HepG2 (cell line): Measurements from ENCODE around the gene GDI1. TPM values are rescaled to one million over a fixed set of nuclear protein-coding genes. Genes with fewer than 3 reads are reported as not detected.

ENCODE experiments used
- ATAC-seq: fragments of 200-7000 bp; cut with Tn5 transposase; 3 replicates; pipeline ENCODE4 v1.9.1; 2020; ENCODE audit warnings: mild to moderate bottlenecking, moderate library complexity
- BruUV-seq: library from RNA; stranded (reverse); fragments of 400-500 nt; replicated peaks from 2 replicates; lab custom pipeline; 2021; lab: Mats Ljungman, UMichigan
- CTCF ChIA-PET: fragments of 300-600 bp; formaldehyde crosslinking; extraction: SDS; loops from one replicate; lab custom pipeline; 2021; ENCODE audit warnings: low total read pairs, inconsistent platforms, low intra/inter-chr PET ratio; lab: Yijun Ruan, JAX
- POLR2A ChIA-PET: fragments of 350-600 bp; sonication (Branson Sonifier 250); formaldehyde crosslinking; loops from one replicate; lab custom pipeline; 2020; ENCODE audit warnings: antibody characterized with exemption, inconsistent platforms; lab: Yijun Ruan, JAX
- DNase-seq: peaks from one replicate; pipeline ENCODE4 v3.0.0-alpha.2; 2015; ENCODE audit warnings: low spot score
- FAIRE-seq: peaks from 3 replicates; lab custom pipeline; 2011; peaks lifted over from hg19 to GRCh38; lab: Jason Lieb, UNC
- H2AFZ ChIP-seq: one replicate; pipeline ENCODE4 v1.6.1; 2011; ENCODE audit warnings: low read length, inconsistent platforms
- H3K27ac ChIP-seq: fragments of 300-600 bp; 3 replicates; pipeline ENCODE4 v1.8.0; 2011; ENCODE audit warnings: mixed run types, mild to moderate bottlenecking, mixed read lengths, low read length, inconsistent platforms; ENCODE audit not compliant: insufficient read depth; ENCODE audit errors: extremely low read length
- H3K27me3 ChIP-seq, 2 experiments: fragments of 200-600 bp in 1 of 2; 2 replicates in 1 of 2; 3 replicates in 1 of 2; pipeline versions ENCODE4 v1.6.0 to v1.8.0; 2011; ENCODE audit warnings: low read length in 2 of 2, mild to moderate bottlenecking in 2 of 2, moderate library complexity in 2 of 2, inconsistent platforms in 1 of 2; ENCODE audit not compliant: insufficient read depth in 2 of 2, control insufficient read depth in 1 of 2
- H3K36me3 ChIP-seq, 2 experiments: fragments of 200-600 bp in 1 of 2; replicated peaks in 1 of 2; 2 replicates in 1 of 2; 3 replicates in 1 of 2; pipeline versions ENCODE4 v1.5.1 to v1.8.0; 2011; ENCODE audit warnings: low read length in 2 of 2, inconsistent platforms in 1 of 2; ENCODE audit not compliant: insufficient read depth in 2 of 2, control insufficient read depth in 1 of 2
- H3K4me1 ChIP-seq: 2 replicates; pipeline ENCODE4 v1.5.1; 2012; ENCODE audit warnings: low read length, inconsistent platforms; ENCODE audit not compliant: insufficient read depth
- H3K4me2 ChIP-seq: 2 replicates; pipeline ENCODE4 v1.6.0; 2011; ENCODE audit warnings: low read depth, low read length, inconsistent platforms
- H3K4me3 ChIP-seq, 3 experiments: fragments of 200-600 bp in 1 of 3; sonication (generic), shearing (Covaris generic) in 1 of 3; replicated peaks in 1 of 3; 2 replicates each; pipeline ENCODE4 v1.5.1; 2011 to 2016; ENCODE audit warnings: low read length in 3 of 3, inconsistent platforms in 2 of 3, low read depth in 2 of 3, mild to moderate bottlenecking in 2 of 3, control low read depth in 1 of 3, mixed read lengths in 1 of 3; ENCODE audit not compliant: insufficient read depth in 1 of 3
- H3K79me2 ChIP-seq: one replicate; pipeline ENCODE4 v1.6.1; 2011; ENCODE audit warnings: low read length, inconsistent platforms; ENCODE audit not compliant: insufficient read depth
- H3K9ac ChIP-seq: 2 replicates; pipeline ENCODE4 v1.6.0; 2011; ENCODE audit warnings: mild to moderate bottlenecking, low read depth, low read length, inconsistent platforms; ENCODE audit not compliant: insufficient read depth
- H3K9me3 ChIP-seq: 2 replicates; pipeline ENCODE4 v1.5.1; 2012; ENCODE audit warnings: mild to moderate bottlenecking, low read length
- H4K20me1 ChIP-seq: 2 replicates; pipeline ENCODE4 v1.6.0; 2011; ENCODE audit warnings: inconsistent platforms, mild to moderate bottlenecking, low read length, moderate library complexity; ENCODE audit not compliant: insufficient read depth
- AHR ChIP-seq: IDR thresholded peaks from 2 replicates; pipeline ENCODE4 v1.6.1; 2018; ENCODE audit warnings: missing genetic modification reagents, missing compliant biosample characterization
- AKAP8 ChIP-seq: sonication (generic); formaldehyde crosslinking; IDR thresholded peaks from 2 replicates; pipeline ENCODE4 v1.5.1; 2020; ENCODE audit warnings: mild to moderate bottlenecking, missing genetic modification reagents
- MTA3 ChIP-seq: sonication (generic); formaldehyde crosslinking; IDR thresholded peaks from 2 replicates; pipeline ENCODE4 v1.4.0; 2020; ENCODE audit warnings: missing genetic modification reagents
- PCBP1 ChIP-seq: fragments of 200-400 bp; formaldehyde crosslinking; IDR thresholded peaks from 2 replicates; pipeline ENCODE4 v1.6.1; 2017; ENCODE audit warnings: mild to moderate bottlenecking, low read depth, low read length, borderline replicate concordance
- TBL1XR1 ChIP-seq: fragments of 150-350 bp; IDR thresholded peaks from 2 replicates; pipeline ENCODE4 v1.6.1; 2014; ENCODE audit warnings: borderline replicate concordance, low read length; ENCODE audit not compliant: partially characterized antibody
- ZNF558 ChIP-seq: sonication (generic); formaldehyde crosslinking; IDR thresholded peaks from 2 replicates; pipeline ENCODE4 v1.9.0; 2022; ENCODE audit warnings: mild to moderate bottlenecking, missing genetic modification reagents, borderline replicate concordance
- ZNF629 ChIP-seq: sonication (generic); formaldehyde crosslinking; conservative IDR thresholded peaks from 2 replicates; pipeline ENCODE4 v1.5.0; 2020; ENCODE audit warnings: missing genetic modification reagents
- WGBS: methylation state at CpG from one replicate; pipeline ENCODE4 v1.1.6; 2017; ENCODE audit warnings: low lambda C conversion rate; 5-methylcytosine and 5-hydroxymethylcytosine counted together
- in situ Hi-C: cut with HindIII; loops from 2 replicates; pipeline ENCODE4 v1.10.0; 2017; ENCODE audit warnings: low pct_unique_long_range_greater_than_20kb; ENCODE audit not compliant: extremely low pct_ligation_motif_present
- intact Hi-C: fragments of 100-400 bp; cut with micrococcal nuclease; formaldehyde crosslinking; loops from one replicate; pipeline ENCODE4 v1.10.0; 2022; ENCODE audit not compliant: unreplicated experiment
- polyA plus RNA-seq, 8 experiments: library from polyadenylated mRNA; depleted of rRNA in 3 of 8; stranded (reverse) in 7 of 8; unstranded in 1 of 8; fragments of >200 nt; fragmentation: Illumina TruSeq in 4 of 8; extraction: Trizol in 4 of 8; gene quantifications; 2 replicates each; pipeline versions ENCODE4 v1.2.1 to v1.2.3, GENCODE V29; 2011 to 2016; ENCODE audit warnings: low read depth in 4 of 8, missing spikeins in 1 of 8, mixed read lengths in 1 of 8; ENCODE audit not compliant: insufficient read depth in 1 of 8
- total RNA-seq, 5 experiments: library from RNA; depleted of rRNA; stranded (reverse); fragments of >200 nt; fragmentation: Illumina TruSeq; extraction: Trizol; gene quantifications; 2 replicates each; pipeline ENCODE4 v1.2.3, GENCODE V29; 2016; ENCODE audit warnings: low read depth in 1 of 5
- TF ChIP-seq, protein P1 (sequence below): sonication (generic); formaldehyde crosslinking; IDR thresholded peaks from 2 replicates; pipeline ENCODE4 v1.8.0; 2022; ENCODE audit warnings: mild to moderate bottlenecking, missing genetic modification reagents, moderate library complexity
- TF ChIP-seq, protein P2 (sequence below): sonication (generic); formaldehyde crosslinking; IDR thresholded peaks from 2 replicates; pipeline ENCODE4 v1.4.0; 2020; ENCODE audit warnings: missing genetic modification reagents, borderline replicate concordance
- TF ChIP-seq, protein P3 (sequence below): sonication (generic); formaldehyde crosslinking; IDR thresholded peaks from 2 replicates; pipeline ENCODE4 v1.5.0; 2020; ENCODE audit warnings: missing genetic modification reagents

The GDI1 gene
- total and polyA plus RNA-seq, 2 of the 13 experiments (the other 11 are each of a cell fraction or from before 2014, with no cell fraction given), result 17.4 to 105 TPM

DNA sequence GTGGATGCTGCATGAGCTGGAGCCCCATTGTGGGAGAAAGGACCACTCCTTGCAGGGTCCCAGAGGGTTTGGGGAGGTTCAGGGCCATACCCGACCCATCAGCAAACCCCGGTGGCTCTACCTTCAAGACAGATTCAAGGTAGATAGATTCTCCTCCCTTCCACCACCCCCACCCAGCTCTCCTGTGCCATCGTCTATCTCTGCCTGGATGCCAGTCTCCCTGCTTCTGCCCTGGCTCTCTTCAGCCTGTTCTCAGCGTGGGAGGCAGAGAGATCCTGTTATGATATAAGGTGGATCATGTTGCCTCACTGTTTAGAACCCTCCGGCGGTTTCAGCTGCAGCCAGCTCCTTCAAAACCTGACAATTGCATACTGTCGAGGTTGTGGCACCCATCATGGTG is 36.7 kb downstream of the GDI1 start:
- WGBS, result 96% methylated on average over 4 of the region's 7 CpGs
- Histone ChIP-seq H3K27me3 (no peaks in the 10 kb centered on the region), H3K4me2 (no peak overlapping the region), H2AFZ (no peak overlapping the region), H3K27ac (no peak overlapping the region), H3K9ac (no peak overlapping the region), H3K79me2 (no peaks in the 10 kb centered on the region), H3K4me3 (no peak overlapping the region), H3K4me1 (peaks cover 20% of the 10 kb centered on the region), H3K9me3 (no peaks in the 10 kb centered on the region), H3K36me3 (peaks cover 2 to 3% of the 10 kb centered on the region in 2 experiments; a peak in 1 of 5 replicates), H4K20me1 (no peaks in the 10 kb centered on the region)
- TF ChIP-seq, protein P1, sequence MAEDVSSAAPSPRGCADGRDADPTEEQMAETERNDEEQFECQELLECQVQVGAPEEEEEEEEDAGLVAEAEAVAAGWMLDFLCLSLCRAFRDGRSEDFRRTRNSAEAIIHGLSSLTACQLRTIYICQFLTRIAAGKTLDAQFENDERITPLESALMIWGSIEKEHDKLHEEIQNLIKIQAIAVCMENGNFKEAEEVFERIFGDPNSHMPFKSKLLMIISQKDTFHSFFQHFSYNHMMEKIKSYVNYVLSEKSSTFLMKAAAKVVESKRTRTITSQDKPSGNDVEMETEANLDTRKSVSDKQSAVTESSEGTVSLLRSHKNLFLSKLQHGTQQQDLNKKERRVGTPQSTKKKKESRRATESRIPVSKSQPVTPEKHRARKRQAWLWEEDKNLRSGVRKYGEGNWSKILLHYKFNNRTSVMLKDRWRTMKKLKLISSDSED, result no peak
- TF ChIP-seq AKAP8 (CRISPR knock-in tag), result no peak
- in situ Hi-C loops, result no loop called here
- DNase-seq (no peak), ATAC-seq (no peak), FAIRE-seq (no peak)
- BruUV-seq, result no TSS peak
- ChIA-PET POLR2A (interaction anchor here (1.3 to 1.4 kb wide), 2 partner anchors 17 to 76 kb away, joined by 3 to 4 read pairs; partner anchors contain the start of gene SLC10A3), CTCF (no interaction called here)
- intact Hi-C loops, result no loop called here

DNA sequence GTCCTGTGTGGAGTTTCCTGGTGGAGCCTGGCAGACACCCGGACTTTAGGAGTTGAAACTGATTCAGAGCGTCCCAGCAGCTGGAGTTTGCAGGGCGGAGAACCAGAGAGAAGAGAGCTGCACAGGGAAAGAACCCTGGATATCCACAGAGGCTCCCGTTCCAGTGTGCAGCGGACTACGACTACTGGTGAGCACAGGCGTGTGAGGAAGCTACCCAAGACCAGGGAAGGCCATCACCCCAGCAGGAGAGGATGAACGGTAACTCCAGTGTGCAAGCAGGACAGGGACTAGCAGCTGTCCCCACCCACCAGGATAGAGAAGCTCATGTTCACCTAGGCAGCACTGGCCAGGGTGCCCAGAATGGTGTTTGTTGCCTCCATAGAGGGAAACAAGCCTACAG is 39.9 kb downstream of the GDI1 start:
- no peak overlapping the region for H3K9ac ChIP-seq
- ATAC-seq, result no peak
- no peak for FAIRE-seq
- no peaks in the 10 kb centered on the region for H3K27me3 ChIP-seq
- ChIA-PET POLR2A (no interaction called here), CTCF (no interaction called here)
- H3K4me3 ChIP-seq, result no peak overlapping the region
- H3K4me1 ChIP-seq, result peaks cover 15% of the 10 kb centered on the region
- BruUV-seq, result no TSS peak
- H3K9me3 ChIP-seq, result no peaks in the 10 kb centered on the region
- H3K36me3 ChIP-seq, result no peaks in the 10 kb centered on the region
- H3K27ac ChIP-seq, result no peak overlapping the region
- no peaks in the 10 kb centered on the region for H4K20me1 ChIP-seq
- in situ Hi-C loops, result no loop called here
- H2AFZ ChIP-seq, result no peak overlapping the region
- no peak for DNase-seq
- H3K79me2 ChIP-seq, result no peaks in the 10 kb centered on the region
- H3K4me2 ChIP-seq, result no peak overlapping the region
- 88% methylated on average over 7 of the region's 8 CpGs for WGBS
- intact Hi-C loops, result no loop called here
- TF ChIP-seq, protein P2, sequence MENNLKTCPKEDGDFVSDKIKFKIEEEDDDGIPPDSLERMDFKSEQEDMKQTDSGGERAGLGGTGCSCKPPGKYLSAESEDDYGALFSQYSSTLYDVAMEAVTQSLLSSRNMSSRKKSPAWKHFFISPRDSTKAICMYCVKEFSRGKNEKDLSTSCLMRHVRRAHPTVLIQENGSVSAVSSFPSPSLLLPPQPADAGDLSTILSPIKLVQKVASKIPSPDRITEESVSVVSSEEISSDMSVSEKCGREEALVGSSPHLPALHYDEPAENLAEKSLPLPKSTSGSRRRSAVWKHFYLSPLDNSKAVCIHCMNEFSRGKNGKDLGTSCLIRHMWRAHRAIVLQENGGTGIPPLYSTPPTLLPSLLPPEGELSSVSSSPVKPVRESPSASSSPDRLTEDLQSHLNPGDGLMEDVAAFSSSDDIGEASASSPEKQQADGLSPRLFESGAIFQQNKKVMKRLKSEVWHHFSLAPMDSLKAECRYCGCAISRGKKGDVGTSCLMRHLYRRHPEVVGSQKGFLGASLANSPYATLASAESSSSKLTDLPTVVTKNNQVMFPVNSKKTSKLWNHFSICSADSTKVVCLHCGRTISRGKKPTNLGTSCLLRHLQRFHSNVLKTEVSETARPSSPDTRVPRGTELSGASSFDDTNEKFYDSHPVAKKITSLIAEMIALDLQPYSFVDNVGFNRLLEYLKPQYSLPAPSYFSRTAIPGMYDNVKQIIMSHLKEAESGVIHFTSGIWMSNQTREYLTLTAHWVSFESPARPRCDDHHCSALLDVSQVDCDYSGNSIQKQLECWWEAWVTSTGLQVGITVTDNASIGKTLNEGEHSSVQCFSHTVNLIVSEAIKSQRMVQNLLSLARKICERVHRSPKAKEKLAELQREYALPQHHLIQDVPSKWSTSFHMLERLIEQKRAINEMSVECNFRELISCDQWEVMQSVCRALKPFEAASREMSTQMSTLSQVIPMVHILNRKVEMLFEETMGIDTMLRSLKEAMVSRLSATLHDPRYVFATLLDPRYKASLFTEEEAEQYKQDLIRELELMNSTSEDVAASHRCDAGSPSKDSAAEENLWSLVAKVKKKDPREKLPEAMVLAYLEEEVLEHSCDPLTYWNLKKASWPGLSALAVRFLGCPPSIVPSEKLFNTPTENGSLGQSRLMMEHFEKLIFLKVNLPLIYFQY, result no peak
- TF ChIP-seq ZNF558 (CRISPR knock-in tag) (no peak), ZNF629 (CRISPR knock-in tag) (no peak), TBL1XR1 (no peak), AHR (CRISPR knock-in tag) (no peak), MTA3 (CRISPR knock-in tag) (no peak), PCBP1 (no peak)
- TF ChIP-seq, protein P3, sequence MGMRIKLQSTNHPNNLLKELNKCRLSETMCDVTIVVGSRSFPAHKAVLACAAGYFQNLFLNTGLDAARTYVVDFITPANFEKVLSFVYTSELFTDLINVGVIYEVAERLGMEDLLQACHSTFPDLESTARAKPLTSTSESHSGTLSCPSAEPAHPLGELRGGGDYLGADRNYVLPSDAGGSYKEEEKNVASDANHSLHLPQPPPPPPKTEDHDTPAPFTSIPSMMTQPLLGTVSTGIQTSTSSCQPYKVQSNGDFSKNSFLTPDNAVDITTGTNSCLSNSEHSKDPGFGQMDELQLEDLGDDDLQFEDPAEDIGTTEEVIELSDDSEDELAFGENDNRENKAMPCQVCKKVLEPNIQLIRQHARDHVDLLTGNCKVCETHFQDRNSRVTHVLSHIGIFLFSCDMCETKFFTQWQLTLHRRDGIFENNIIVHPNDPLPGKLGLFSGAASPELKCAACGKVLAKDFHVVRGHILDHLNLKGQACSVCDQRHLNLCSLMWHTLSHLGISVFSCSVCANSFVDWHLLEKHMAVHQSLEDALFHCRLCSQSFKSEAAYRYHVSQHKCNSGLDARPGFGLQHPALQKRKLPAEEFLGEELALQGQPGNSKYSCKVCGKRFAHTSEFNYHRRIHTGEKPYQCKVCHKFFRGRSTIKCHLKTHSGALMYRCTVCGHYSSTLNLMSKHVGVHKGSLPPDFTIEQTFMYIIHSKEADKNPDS, result no peak
